H1 (cell line): ENCODE results near the gene NETO1. TPM values are rescaled to one million over a fixed set of nuclear protein-coding genes. Genes with fewer than 3 reads are reported as not detected.

Source experiments
- CTCF ChIA-PET: fragments of 300-600 bp; sonication (Branson Sonifier 250); formaldehyde crosslinking; loops from one replicate; lab custom pipeline; 2021; ENCODE audit not compliant: partially characterized antibody; lab: Charles Lee
- POLR2A ChIA-PET: fragments of 300-600 bp; sonication (Branson Sonifier 250); formaldehyde crosslinking; loops from one replicate; lab custom pipeline; 2021; ENCODE audit warnings: inconsistent platforms; ENCODE audit not compliant: partially characterized antibody; lab: Charles Lee
- DNase-seq, 2 experiments: peaks; one replicate each; pipeline versions ENCODE4 v3.0.0 to v3.0.0-alpha.2; 2010 to 2022; ENCODE audit warnings: low spot score in 2 of 2, low read depth in 1 of 2, mixed read lengths in 1 of 2
- FAIRE-seq: peaks from 2 replicates; lab custom pipeline; 2011; peaks lifted over from hg19 to GRCh38; lab: Jason Lieb, UNC
- H2AFZ ChIP-seq: 2 replicates; pipeline ENCODE4 v1.8.1; 2012; ENCODE audit warnings: low read length, inconsistent platforms
- H2AK5ac ChIP-seq: 2 replicates; pipeline ENCODE4 v1.6.1; 2013; ENCODE audit warnings: low read depth, low read length
- H2BK120ac ChIP-seq: replicated peaks from 2 replicates; pipeline ENCODE3; 2013; ENCODE audit warnings: low read depth, low read length, inconsistent platforms
- H2BK12ac ChIP-seq: 2 replicates; pipeline ENCODE4 v1.6.1; 2013; ENCODE audit warnings: low read depth, low read length
- H2BK15ac ChIP-seq: 2 replicates; pipeline ENCODE4 v1.6.1; 2013; ENCODE audit warnings: low read length
- H2BK20ac ChIP-seq: 2 replicates; pipeline ENCODE4 v1.6.1; 2013; ENCODE audit warnings: low read length
- H2BK5ac ChIP-seq: 2 replicates; pipeline ENCODE4 v1.6.1; 2013; ENCODE audit warnings: low read depth, low read length
- H3K14ac ChIP-seq: 2 replicates; pipeline ENCODE4 v1.6.1; 2013; ENCODE audit warnings: inconsistent platforms; ENCODE audit not compliant: insufficient read length
- H3K18ac ChIP-seq: 2 replicates; pipeline ENCODE4 v1.6.1; 2013; ENCODE audit warnings: low read length; ENCODE audit errors: extremely low read depth
- H3K23ac ChIP-seq: 2 replicates; pipeline ENCODE4 v1.6.1; 2013; ENCODE audit warnings: inconsistent platforms; ENCODE audit not compliant: insufficient read length
- H3K23me2 ChIP-seq: 2 replicates; pipeline ENCODE4 v1.6.1; 2013; ENCODE audit warnings: low read depth, low read length
- H3K27ac ChIP-seq: 2 replicates; pipeline ENCODE4 v1.6.1; 2011; ENCODE audit warnings: low read depth, low read length, inconsistent platforms
- H3K27me3 ChIP-seq, 4 experiments: replicated peaks in 1 of 4; 1 replicate in 1 of 4; 2 replicates in 3 of 4; pipeline versions ENCODE4 v1.6.1 to v1.8.1; 2011 to 2013; ENCODE audit warnings: low read length in 3 of 4, mild to moderate bottlenecking in 3 of 4, inconsistent platforms in 2 of 4, mixed read lengths in 2 of 4, moderate library complexity in 1 of 4; ENCODE audit not compliant: control insufficient read depth in 3 of 4, insufficient read depth in 3 of 4; ENCODE audit errors: extremely low read depth in 1 of 4
- H3K36me3 ChIP-seq, 4 experiments: 2 replicates each; pipeline versions ENCODE4 v1.6.1 to v1.8.1; 2011 to 2013; ENCODE audit warnings: mild to moderate bottlenecking in 4 of 4, low read length in 3 of 4, moderate library complexity in 2 of 4, control low read depth in 1 of 4, inconsistent platforms in 1 of 4; ENCODE audit not compliant: insufficient read depth in 4 of 4, control insufficient read depth in 2 of 4
- H3K4ac ChIP-seq: replicated peaks from 2 replicates; pipeline ENCODE3; 2013; ENCODE audit warnings: low read length, low read depth, mixed read lengths, inconsistent platforms; ENCODE audit not compliant: insufficient read length
- H3K4me1 ChIP-seq, 4 experiments: replicated peaks in 1 of 4; 1 replicate in 1 of 4; 2 replicates in 3 of 4; pipeline versions ENCODE4 v1.6.1 to v1.8.1; 2011 to 2013; ENCODE audit warnings: low read length in 3 of 4, inconsistent platforms in 2 of 4, mixed read lengths in 1 of 4; ENCODE audit not compliant: insufficient read depth in 4 of 4, control insufficient read depth in 3 of 4
- H3K4me2 ChIP-seq, 2 experiments: 2 replicates each; pipeline versions ENCODE4 v1.6.1 to v1.8.1; 2011 to 2013; ENCODE audit warnings: low read depth in 2 of 2, low read length in 2 of 2, control low read depth in 1 of 2, inconsistent platforms in 1 of 2, mild to moderate bottlenecking in 1 of 2; ENCODE audit not compliant: insufficient read depth in 1 of 2
- H3K4me3 ChIP-seq, 4 experiments: fragments of 200-600, 300-600 bp in 1 of 4; sonication (generic), shearing (Covaris generic), sonication (Bioruptor Twin) in 1 of 4; 2 replicates each; pipeline versions ENCODE4 v1.5.1 to v1.8.1; 2011 to 2016; ENCODE audit warnings: low read length in 4 of 4, low read depth in 3 of 4, control low read depth in 2 of 4, inconsistent platforms in 2 of 4, mild to moderate bottlenecking in 2 of 4, mixed read lengths in 1 of 4, moderate library complexity in 1 of 4; ENCODE audit not compliant: insufficient read depth in 2 of 4; ENCODE audit errors: extremely low read depth in 1 of 4
- H3K56ac ChIP-seq: replicated peaks from 2 replicates; pipeline ENCODE3; 2013; ENCODE audit warnings: low read depth, mild to moderate bottlenecking, mixed read lengths, low read length, inconsistent platforms; ENCODE audit not compliant: insufficient read length
- H3K79me1 ChIP-seq: 2 replicates; pipeline ENCODE4 v1.6.1; 2013; ENCODE audit warnings: low read depth, low read length, control low read depth
- H3K79me2 ChIP-seq, 2 experiments: 2 replicates each; pipeline versions ENCODE4 v1.6.1 to v1.8.1; 2012 to 2013; ENCODE audit warnings: low read length in 2 of 2, mild to moderate bottlenecking in 2 of 2, inconsistent platforms in 1 of 2; ENCODE audit not compliant: insufficient read depth in 2 of 2, control insufficient read depth in 1 of 2
- H3K9ac ChIP-seq, 4 experiments: replicated peaks in 1 of 4; 1 replicate in 1 of 4; 2 replicates in 3 of 4; pipeline versions ENCODE4 v1.6.1 to v1.8.1; 2011 to 2013; ENCODE audit warnings: low read depth in 3 of 4, low read length in 3 of 4, control low read depth in 2 of 4, mild to moderate bottlenecking in 2 of 4, moderate library complexity in 2 of 4, inconsistent platforms in 1 of 4; ENCODE audit errors: extremely low read depth in 1 of 4
- H3K9me3 ChIP-seq, 2 experiments: 2 replicates each; pipeline versions ENCODE4 v1.6.1 to v1.8.1; 2012 to 2013; ENCODE audit warnings: mild to moderate bottlenecking in 2 of 2, moderate library complexity in 2 of 2, control low read depth in 1 of 2, inconsistent platforms in 1 of 2, low read depth in 1 of 2, low read length in 1 of 2, mixed read lengths in 1 of 2; ENCODE audit not compliant: insufficient read depth in 2 of 2
- H4K20me1 ChIP-seq, 2 experiments: replicated peaks in 1 of 2; 2 replicates each; pipeline versions ENCODE3 to v1.8.1; 2011 to 2013; ENCODE audit warnings: inconsistent platforms in 2 of 2, low read length in 2 of 2, mild to moderate bottlenecking in 1 of 2; ENCODE audit not compliant: insufficient read depth in 2 of 2, control insufficient read depth in 1 of 2
- H4K5ac ChIP-seq: 2 replicates; pipeline ENCODE4 v1.6.1; 2013; ENCODE audit warnings: low read length, low read depth, mixed read lengths, inconsistent platforms; ENCODE audit not compliant: insufficient read length
- H4K8ac ChIP-seq: 2 replicates; pipeline ENCODE4 v1.8.0; 2013; ENCODE audit warnings: mild to moderate bottlenecking, moderate library complexity, low read length, inconsistent platforms; ENCODE audit not compliant: insufficient read depth; ENCODE audit errors: extremely low read depth
- H4K91ac ChIP-seq: replicated peaks from 2 replicates; pipeline ENCODE3; 2013; ENCODE audit warnings: low read length, mixed read lengths, inconsistent platforms; ENCODE audit not compliant: insufficient read length
- CREB1 ChIP-seq: IDR thresholded peaks from 2 replicates; pipeline ENCODE4 v1.6.1; 2012; ENCODE audit warnings: inconsistent platforms
- KDM1A ChIP-seq: fragments of 200-600, 300-600 bp; sonication (generic); IDR thresholded peaks from 2 replicates; pipeline ENCODE4 v1.7.1; 2016; ENCODE audit warnings: mild to moderate bottlenecking, low read length, borderline replicate concordance
- MAX ChIP-seq: IDR thresholded peaks from 2 replicates; pipeline ENCODE4 v1.6.1; 2012; ENCODE audit warnings: inconsistent platforms
- POLR2AphosphoS5 ChIP-seq: IDR thresholded peaks from 2 replicates; pipeline ENCODE4 v1.6.1; 2011; ENCODE audit warnings: low read depth, low read length
- RBBP5 ChIP-seq: IDR thresholded peaks from 2 replicates; pipeline ENCODE4 v1.7.1; 2012; ENCODE audit warnings: low read depth, mild to moderate bottlenecking, inconsistent platforms, low read length, moderate library complexity, borderline replicate concordance
- SIRT6 ChIP-seq: IDR thresholded peaks from one replicate; pipeline ENCODE4 v1.7.1; 2012; ENCODE audit warnings: low read length, inconsistent platforms
- SP2 ChIP-seq: IDR thresholded peaks from 2 replicates; pipeline ENCODE4 v1.6.1; 2012; ENCODE audit warnings: mild to moderate bottlenecking, low read length, inconsistent platforms
- SUZ12 ChIP-seq: fragments of 200-600 bp; sonication (generic); IDR thresholded peaks from 2 replicates; pipeline ENCODE4 v1.6.1; 2012; ENCODE audit warnings: mild to moderate bottlenecking, inconsistent platforms, low read length, moderate library complexity, mixed read lengths
- TBP ChIP-seq: IDR thresholded peaks from 2 replicates; pipeline ENCODE4 v1.6.1; 2011; ENCODE audit warnings: low read depth, low read length, improper control_type of control experiment
- TEAD4 ChIP-seq: IDR thresholded peaks from 2 replicates; pipeline ENCODE4 v1.6.1; 2012; ENCODE audit warnings: low read depth, low read length, inconsistent platforms, mixed read lengths
- WGBS, 2 experiments: shearing (Covaris generic) in 1 of 2; methylation state at CpG; one replicate each; pipeline versions ENCODE4 v1.1.6 to v1.1.7; 2013 to 2015; ENCODE audit warnings: low lambda C conversion rate in 2 of 2, mixed read lengths in 2 of 2, inconsistent platforms in 1 of 2, low coverage in 1 of 2, missing lambda C conversion rate in 1 of 2; ENCODE audit not compliant: insufficient replicate concordance in 2 of 2, insufficient coverage in 1 of 2, insufficient read length in 1 of 2; ENCODE audit errors: extremely low coverage in 1 of 2, missing lambda C conversion rate in 1 of 2; 5-methylcytosine and 5-hydroxymethylcytosine counted together
- long read RNA-seq, 2 experiments: library from RNA in 1 of 2; library from capped mRNA in 1 of 2; stranded (forward); transcript quantifications; one replicate each; pipeline ENCODE4 v2.0.0, GENCODE V29; 2021; ENCODE audit warnings: inconsistent platforms in 1 of 2
- polyA minus RNA-seq, 3 experiments: library from RNA; depleted of rRNA, polyadenylated mRNA; stranded (reverse); fragments of >200 nt; gene quantifications; 1 replicate in 2 of 3; 2 replicates in 1 of 3; pipeline ENCODE4 v1.2.3, GENCODE V29; 2011
- polyA plus RNA-seq, 7 experiments: library from polyadenylated mRNA; depleted of rRNA in 3 of 7; stranded (reverse) in 5 of 7; unstranded in 2 of 7; fragments of >200 nt in 5 of 7; fragments of 200-250 nt in 2 of 7; gene quantifications; 1 replicate in 5 of 7; 2 replicates in 1 of 7; 4 replicates in 1 of 7; pipeline versions ENCODE4 v1.2.1 to v1.2.3, GENCODE V29; 2011 to 2013; ENCODE audit warnings: missing spikeins in 2 of 7, mixed read lengths in 2 of 7
- total RNA-seq: library from RNA; stranded (reverse); fragmentation: NEBNext Ultra II Directional; extraction: Animal tissue kit (Norgen Biotek cat#: 25700); gene quantifications from 2 replicates; pipeline ENCODE4 v1.2.1, GENCODE V29; 2021

The NETO1 gene
- total RNA-seq (19.3 and 22.3 TPM in 2 replicates), polyA plus RNA-seq (2011; rRNA removed) (3.0 and 4.3 TPM in 2 replicates), polyA minus RNA-seq (2011; rRNA and poly(A)+ RNA removed) (13.7 and 24.9 TPM in 2 replicates)
- 5.3 TPM for polyA plus RNA-seq (2011; cell fraction: cytosol; rRNA removed)
- polyA plus RNA-seq (2011; cell fraction: nucleus; rRNA removed): 31.2 TPM
- 4.4 to 9.4 TPM (median 8.8 TPM) in 4 replicates for polyA plus RNA-seq (2012, experiment 1 of 2)
- polyA plus RNA-seq (2012, experiment 2 of 2): 1.3 TPM
- 16.2 TPM for polyA plus RNA-seq (2013, experiment 1 of 2)
- polyA plus RNA-seq (2013, experiment 2 of 2): 12.9 TPM
- polyA minus RNA-seq (2011; cell fraction: cytosol; rRNA and poly(A)+ RNA removed): 18.0 TPM
- polyA minus RNA-seq (2011; cell fraction: nucleus; rRNA and poly(A)+ RNA removed): 79.7 TPM
- long read RNA-seq, experiment 1, partial matches to known transcripts: 6 of 11 reads
- long read RNA-seq, experiment 1, other reads (novel, unspliced or antisense): 5 of 11 reads
- long read RNA-seq, experiment 2: 0 reads

- Histone ChIP-seq H3K27me3 (peaks cover 10 to 56% (median 31%) of the 10 kb centered on the region in 4 experiments; a peak in 6 of 7 replicates), H3K18ac (peak within 1 kb of the TSS; percentile 41; the same call in 1 of the 2 replicates), H3K14ac (no peak within 1 kb of the TSS), H3K4me1 (peaks cover 2 to 12% (median 3%) of the 10 kb centered on the region in 4 experiments; a peak in 6 of 7 replicates), H3K4me3 (peak within 1 kb of the TSS; percentile 79 to 96 (median 83)), H4K8ac (peak within 1 kb of the TSS; percentile 87), H3K56ac (no peak within 1 kb of the TSS), H3K4ac (no peak within 1 kb of the TSS), H3K4me2 (peak within 1 kb of the TSS; percentile 89 to 97), H3K9me3 (no peaks in the 10 kb centered on the region), H3K23me2 (peaks cover 30% of the 10 kb centered on the region; the same call in 1 of the 2 replicates), H2BK5ac (no peak within 1 kb of the TSS), H3K9ac (peak within 1 kb of the TSS in 2 of 4 experiments; percentile 37 to 50; a peak in 4 of 7 replicates), H3K23ac (no peak within 1 kb of the TSS), H2BK120ac (no peak within 1 kb of the TSS), H3K79me2 (no peaks in the 10 kb centered on the region), H3K36me3 (no peaks in the 10 kb centered on the region; a peak in 2 of 8 replicates), H4K5ac (no peak within 1 kb of the TSS), H3K79me1 (no peaks in the 10 kb centered on the region), H2BK12ac (no peak within 1 kb of the TSS), H4K20me1 (no peaks in the 10 kb centered on the region), H3K27ac (no peak within 1 kb of the TSS), H2AK5ac (no peak within 1 kb of the TSS), H2BK15ac (no peak within 1 kb of the TSS), H2AFZ (peak within 1 kb of the TSS; percentile 91), H2BK20ac (no peak within 1 kb of the TSS), H4K91ac (no peak within 1 kb of the TSS)
- ChIA-PET CTCF (no interaction called here), POLR2A (no interaction called here)
- no peak for FAIRE-seq
- 3% methylated on average over 11 of the region's 85 CpGs; no CpG with 5 or more reads in 1 of the 2 experiments for WGBS, 2 experiments
- peak in 1 of 2 experiments; percentile 61 for DNase-seq
- no peak for TF ChIP-seq SIRT6
- no peak for TF ChIP-seq KDM1A
- peak; percentile 39; the same call in 1 of the 2 replicates for TF ChIP-seq SUZ12
- TF ChIP-seq RBBP5: no peak; the same call in 1 of the 2 replicates
- 0 out of 2 replicates have a peak, but pooled peaks have one; percentile 37 for TF ChIP-seq MAX
- TF ChIP-seq POLR2AphosphoS5: no peak
- TF ChIP-seq CREB1: 0 out of 2 replicates have a peak, but pooled peaks have one; percentile 14
- TF ChIP-seq TBP: no peak
- TF ChIP-seq TEAD4: no peak
- no peak for TF ChIP-seq SP2
Measured at GRCh38 chr18:72867746-72868584, at the start of gene NETO1. Gene NETO1, minus strand, starts transcription at chr18:72867987. Its CDS starts 696 bp downstream, at chr18:72867291.
